NT2/D1 (cell line): ENCODE results near the gene SUN2.

ENCODE experiments used
- SUZ12 ChIP-seq: IDR thresholded peaks from 2 replicates; pipeline ENCODE4 v1.6.1; 2011; ENCODE audit not compliant: insufficient read length, insufficient read depth; ENCODE audit errors: extremely low read depth
- YY1 ChIP-seq: IDR thresholded peaks from 2 replicates; pipeline ENCODE4 v1.6.1; 2011; ENCODE audit not compliant: insufficient read length, insufficient read depth
- ZNF274 ChIP-seq: IDR thresholded peaks from 2 replicates; pipeline ENCODE4 v1.6.1; 2011; ENCODE audit warnings: mild to moderate bottlenecking, low read depth, low read length

GRCh38 chr22:38738475-38739070 is 17.2 kb downstream of the SUN2 start:
- no peak for TF ChIP-seq SUZ12
- TF ChIP-seq ZNF274 = no peak
- TF ChIP-seq YY1 = no peak
